Heart left ventricle (tissue), 13 donors: ENCODE results near the gene RFX2.

Experiments used
- CTCF ChIP-seq, 12 donors: fragments of 200-600 bp; sonication (generic) in 4 of 12; IDR thresholded peaks; one replicate each; pipeline versions ENCODE4 v1.5.0 to v1.8.0; 2018 to 2022; ENCODE audit warnings: antibody characterized with exemption in 12 of 12, mild to moderate bottlenecking in 5 of 12
- POLR2A ChIP-seq, 2 donors: fragments of 450-650 bp; IDR thresholded peaks; one replicate each; pipeline ENCODE4 v1.6.1; 2017; ENCODE audit warnings: antibody characterized with exemption in 2 of 2, mild to moderate bottlenecking in 2 of 2, moderate library complexity in 2 of 2
- donor health status: ischemic (EF 13 %, LVEDD 7.1; RV severe dilation, severe dysfunction).
- donor health status: DM: no; HTN: yes; CAD: no.
- donor health status: DM: no; HTN: no; CAD: no.
- donor health status: ischemic (EF 25% LVEDD 6.9; RV normal size, moderate dysfunction).
- donor health status: ischemic (EF 25% LVEDD 5.7; RV mildly dilated, moderate dysfunction).
- donor health status: ischemic (EF 35%, LVEDD 5.7; RV mildly dilated, moderate dysfunction).
- donor health status: nonischemic (EF 11% LVEDD 7.7; RV severe dilation, severe dysfunction).
- donor health status: DM: yes; HTN: yes; CAD: no.
- donor health status: PGD.
- donor health status: ischemic (EF 29% LVEDD 5.4; RV normal size, mild dysfunction).
- donor health status: nonischemic (EF 23%, LVEDD 6.1; RV moderate dilation, normal function).

- no peak for TF ChIP-seq CTCF (IDR thresholded peaks at IDR 0.05)
- no peak for TF ChIP-seq POLR2A (IDR thresholded peaks at IDR 0.05)
Observed at GRCh38 chr19:5991244-5991838, 119.0 kb downstream of the RFX2 start.
